NCI-H2171 treated with DMSO at 0.1 percent for 48 hours (cell line): ENCODE data around the gene ZMIZ1.

Experiments
- DNase-seq: peaks from one replicate; lab custom pipeline; 2025; lab: John Stamatoyannopoulos, UW

Gene ZMIZ1

DNA sequence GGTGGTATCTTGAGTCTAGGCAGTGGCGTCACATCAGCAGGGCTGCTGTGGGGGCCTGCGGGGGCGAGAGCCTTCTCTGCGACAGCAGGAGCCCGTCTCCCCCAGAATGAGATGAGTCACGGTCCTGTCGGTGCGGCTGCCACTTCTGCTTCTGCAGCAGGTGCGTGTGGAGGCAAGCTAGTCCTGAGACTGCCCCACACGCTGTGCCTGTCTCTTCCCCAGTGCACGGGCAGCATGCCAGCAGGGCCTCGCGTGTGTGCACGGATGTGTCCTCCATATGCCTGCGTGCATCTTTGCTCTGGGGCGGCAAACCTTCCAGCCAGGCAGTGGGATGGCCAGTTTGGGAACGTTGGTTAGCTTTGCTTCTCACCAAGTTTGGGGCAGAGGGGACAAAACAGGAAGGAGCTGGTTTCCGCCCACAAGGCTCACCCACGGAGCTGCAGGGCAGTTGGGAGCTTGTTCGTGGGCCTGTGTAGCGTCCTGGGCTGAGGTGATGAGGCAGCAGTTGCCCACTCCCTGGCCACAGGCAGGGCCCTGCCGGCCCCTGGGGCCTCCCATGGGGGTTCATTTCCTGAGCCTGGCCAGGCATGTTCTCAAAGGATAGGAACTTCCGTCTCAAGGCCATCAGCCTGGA is 217.7 kb downstream of the ZMIZ1 start:
- peak; percentile 80 for DNase-seq

DNA sequence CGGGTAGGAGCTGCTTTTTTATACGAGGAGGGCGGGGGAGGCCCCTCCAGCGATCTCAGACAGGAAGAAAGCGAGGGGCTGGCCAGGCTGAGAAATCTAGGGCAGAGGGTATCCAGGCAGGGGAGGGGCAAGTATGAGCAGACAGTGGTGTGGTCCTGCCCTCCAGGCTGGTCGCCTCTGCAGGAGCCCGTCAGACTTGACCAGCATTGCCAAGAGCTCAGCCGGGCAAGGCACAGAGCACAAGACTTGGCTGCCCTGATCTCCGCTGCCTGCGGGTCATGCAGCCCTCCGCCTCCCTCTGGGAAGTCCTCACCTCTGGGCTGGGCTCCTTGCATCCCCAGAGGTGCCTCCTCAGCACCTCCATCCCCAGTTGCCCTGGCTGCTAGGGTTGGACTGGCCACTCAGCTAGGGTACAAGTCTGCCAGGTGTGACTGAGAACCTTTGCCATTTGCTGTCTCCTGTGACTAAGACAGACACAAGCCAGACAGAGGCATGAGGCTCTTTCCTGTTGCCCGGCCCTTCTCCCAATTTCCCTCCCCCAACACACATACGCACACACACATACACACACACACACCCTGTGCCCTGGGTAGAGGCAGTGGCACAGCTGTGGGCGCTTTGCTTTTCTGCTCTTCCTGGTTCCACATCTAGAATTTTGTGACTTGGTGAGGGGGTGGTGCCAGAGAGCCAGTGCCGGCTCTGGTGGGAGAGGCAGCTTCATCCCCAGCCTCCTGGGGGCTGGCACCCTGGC is 219.4 kb downstream of the ZMIZ1 start:
- DNase-seq, result no peak

DNA sequence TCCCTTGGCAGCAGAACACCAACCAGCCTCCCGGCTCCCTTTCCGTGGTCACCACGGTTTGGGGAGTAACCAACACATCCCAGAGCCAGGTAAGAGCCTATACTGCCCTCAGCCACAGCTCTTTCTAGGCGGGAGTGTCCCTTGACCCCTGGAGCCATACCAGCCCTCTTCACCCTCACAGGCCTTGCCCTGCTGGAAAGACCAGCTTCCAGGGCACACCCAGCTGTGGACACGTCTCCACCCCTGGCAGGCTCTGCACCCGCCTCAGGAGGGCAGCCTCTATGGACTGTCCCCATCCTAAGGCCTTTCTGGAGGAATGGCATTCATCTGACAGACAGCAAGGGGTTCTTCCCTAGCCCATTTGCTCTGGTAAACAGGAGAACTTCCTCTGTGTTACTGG is 221.0 kb downstream of the ZMIZ1 start:
- DNase-seq, result no peak

DNA sequence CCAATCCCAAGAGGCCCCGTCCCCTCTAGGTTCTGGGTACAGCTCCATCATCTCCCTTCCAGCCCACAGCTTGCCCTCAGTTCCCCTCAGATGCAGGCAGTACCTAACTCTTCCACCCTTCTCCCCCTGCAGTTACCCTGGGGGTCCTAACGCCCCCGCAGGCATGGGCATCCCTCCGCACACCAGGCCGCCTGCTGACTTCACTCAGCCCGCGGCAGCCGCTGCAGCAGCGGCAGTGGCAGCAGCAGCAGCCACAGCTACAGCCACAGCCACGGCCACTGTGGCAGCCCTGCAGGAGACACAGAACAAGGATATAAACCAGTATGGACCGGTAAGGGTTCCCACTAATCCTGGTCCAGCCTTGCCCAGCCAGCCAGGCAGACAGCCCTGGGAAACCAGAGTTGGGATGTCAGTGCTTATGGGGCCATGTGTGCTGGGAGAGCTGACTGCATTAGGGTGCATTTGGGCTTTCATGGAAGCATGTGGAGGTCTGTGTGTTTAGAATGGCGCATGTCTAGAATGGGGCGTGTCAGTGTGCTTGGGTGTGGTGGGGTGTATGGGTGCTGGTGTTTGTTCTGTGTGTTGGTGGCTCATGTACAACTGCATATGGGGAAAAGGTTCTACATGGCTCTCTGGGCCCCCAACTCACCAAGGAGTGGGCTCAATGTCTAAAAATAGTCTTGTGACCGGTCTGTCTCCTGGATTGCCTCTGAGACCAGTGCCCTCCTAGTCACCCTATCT is 223.4 kb downstream of the ZMIZ1 start:
- DNase-seq, result no peak

DNA sequence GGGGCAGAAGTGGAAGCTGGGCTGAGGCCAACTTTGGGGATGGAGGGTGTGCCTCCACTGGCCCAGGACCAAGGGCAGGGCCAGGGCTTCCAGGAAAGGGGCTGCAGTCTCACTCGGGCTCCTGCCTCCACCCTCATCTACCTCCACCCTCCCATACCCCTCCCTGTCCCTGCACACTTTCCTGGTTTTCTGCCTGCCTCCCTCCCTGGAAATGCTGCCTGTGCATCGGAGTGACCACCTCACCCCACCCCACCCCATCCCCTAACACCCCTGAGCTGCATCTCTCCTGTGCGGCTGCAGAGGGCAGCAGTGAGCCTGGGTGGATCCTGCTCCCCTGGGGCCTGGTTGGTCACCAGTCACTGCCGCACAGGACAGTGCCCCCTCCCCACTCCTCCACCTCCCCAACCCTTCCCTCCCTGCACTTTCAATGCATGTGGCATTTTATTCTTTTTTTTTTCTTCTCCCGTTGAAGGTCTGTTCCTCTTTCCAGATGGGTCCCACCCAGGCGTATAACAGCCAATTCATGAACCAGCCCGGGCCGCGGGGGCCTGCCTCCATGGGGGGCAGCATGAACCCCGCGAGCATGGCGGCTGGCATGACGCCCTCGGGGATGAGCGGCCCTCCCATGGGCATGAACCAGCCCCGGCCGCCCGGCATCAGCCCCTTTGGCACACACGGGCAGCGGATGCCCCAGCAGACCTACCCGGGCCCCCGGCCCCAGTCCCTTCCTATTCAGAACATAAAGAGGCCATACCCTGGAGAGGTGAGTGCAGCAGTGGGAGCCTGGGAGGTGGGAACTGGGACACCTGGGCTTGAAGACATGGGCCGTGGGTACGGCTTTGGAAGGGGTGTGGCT is 224.4 kb downstream of the ZMIZ1 start:
- no peak for DNase-seq

DNA sequence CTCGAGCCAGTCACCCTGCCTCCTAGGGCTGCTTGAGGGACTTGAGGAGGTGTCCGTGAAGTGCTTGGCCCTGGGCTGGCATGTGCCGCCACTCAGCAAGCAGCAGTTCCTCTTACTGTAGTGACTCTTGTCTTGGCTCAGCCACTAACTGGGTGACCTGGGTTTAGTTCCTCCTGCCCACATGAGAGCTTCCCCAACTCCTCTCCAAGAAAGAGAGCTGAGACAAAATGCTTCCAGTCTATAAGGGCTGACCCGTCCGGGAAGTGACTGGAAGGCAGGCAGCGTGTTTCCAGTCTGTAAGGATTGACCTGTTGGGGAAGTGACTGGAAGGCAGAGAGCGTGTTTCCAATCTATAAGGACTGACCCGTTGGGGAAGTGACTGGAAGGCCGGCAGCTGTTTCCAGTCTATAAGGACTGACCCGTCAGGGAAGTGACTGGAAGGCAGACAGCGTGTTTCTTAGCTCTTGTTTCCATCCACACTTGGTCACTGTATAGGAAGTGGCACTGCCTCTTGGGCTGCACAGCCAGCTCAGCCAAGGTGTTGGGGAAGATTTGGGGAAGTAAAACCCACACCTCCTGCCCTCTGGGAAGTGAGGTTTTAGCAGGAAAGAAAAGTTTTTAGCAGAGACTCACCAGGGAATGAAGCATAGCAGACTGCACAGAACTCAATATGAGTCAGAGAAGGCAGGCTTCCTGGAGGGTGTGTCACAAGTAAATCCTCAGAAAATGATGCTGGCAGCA is 225.2 kb downstream of the ZMIZ1 start:
- DNase-seq, result no peak

DNA sequence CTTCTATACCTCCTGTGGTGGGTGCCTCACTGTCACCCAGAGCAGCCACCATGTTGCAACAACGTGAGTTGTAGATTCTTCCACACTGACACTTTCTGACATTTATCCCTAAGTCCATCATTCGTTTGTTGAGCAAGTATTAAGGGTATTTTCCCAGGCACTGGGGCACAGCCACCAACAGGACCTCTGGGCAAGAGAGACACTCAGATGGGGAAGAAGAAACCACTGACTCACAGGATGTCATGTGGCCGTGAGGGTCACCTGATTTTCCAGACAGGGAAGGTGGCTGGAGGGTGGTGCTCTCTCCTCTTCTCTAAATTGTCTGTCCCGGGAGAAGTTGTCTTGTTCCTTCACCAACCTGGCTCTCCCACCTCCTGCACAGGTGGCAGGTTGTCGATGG is 226.8 kb downstream of the ZMIZ1 start:
- no peak for DNase-seq

DNA sequence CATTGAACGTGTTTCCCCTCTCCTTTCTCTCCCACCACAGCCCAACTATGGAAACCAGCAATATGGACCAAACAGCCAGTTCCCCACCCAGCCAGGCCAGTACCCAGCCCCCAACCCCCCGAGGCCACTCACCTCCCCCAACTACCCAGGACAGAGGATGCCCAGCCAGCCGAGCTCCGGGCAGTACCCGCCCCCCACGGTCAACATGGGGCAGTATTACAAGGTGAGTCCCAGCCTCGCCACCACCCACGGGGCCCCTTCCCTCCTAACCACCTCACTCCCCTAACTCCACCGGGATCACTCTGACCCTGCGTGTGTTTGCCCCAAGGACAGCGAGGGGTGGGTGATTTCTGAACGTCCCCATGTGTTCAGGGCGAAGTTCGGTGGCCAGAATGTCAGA is 227.7 kb downstream of the ZMIZ1 start:
- no peak for DNase-seq

DNA sequence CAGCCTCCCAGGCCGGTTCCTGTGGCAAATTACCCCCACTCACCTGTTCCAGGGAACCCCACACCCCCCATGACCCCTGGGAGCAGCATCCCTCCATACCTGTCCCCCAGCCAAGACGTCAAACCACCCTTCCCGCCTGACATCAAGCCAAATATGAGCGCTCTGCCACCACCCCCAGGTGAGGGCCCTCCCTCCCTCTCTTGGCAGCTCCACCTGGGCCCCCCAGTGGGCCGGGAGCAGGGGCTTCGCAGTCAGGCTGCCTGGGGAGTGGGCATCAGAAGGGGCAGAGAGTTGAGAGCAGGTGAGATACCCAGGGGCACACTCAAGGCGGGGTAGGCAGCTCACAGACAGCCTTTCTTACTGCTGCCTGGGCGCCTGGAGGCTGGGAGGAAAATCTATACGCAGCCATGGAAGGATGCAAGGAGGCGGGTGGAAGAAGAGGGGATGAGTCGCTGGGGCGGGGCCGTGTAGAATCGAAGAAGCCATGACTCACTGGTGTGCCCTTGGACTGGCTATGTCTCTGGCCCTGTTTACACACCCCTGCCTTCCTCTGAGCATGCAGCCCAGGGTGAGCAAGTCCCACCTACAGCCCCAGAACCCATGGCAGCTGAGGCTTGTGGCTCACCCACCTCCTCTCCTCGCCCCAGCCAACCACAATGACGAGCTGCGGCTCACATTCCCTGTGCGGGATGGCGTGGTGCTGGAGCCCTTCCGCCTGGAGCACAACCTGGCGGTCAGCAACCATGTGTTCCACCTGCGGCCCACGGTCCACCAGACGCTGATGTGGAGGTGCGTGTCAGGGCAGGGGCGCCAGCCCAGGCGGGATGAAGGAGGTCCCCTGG is 229.9 kb downstream of the ZMIZ1 start:
- DNase-seq, result no peak

DNA sequence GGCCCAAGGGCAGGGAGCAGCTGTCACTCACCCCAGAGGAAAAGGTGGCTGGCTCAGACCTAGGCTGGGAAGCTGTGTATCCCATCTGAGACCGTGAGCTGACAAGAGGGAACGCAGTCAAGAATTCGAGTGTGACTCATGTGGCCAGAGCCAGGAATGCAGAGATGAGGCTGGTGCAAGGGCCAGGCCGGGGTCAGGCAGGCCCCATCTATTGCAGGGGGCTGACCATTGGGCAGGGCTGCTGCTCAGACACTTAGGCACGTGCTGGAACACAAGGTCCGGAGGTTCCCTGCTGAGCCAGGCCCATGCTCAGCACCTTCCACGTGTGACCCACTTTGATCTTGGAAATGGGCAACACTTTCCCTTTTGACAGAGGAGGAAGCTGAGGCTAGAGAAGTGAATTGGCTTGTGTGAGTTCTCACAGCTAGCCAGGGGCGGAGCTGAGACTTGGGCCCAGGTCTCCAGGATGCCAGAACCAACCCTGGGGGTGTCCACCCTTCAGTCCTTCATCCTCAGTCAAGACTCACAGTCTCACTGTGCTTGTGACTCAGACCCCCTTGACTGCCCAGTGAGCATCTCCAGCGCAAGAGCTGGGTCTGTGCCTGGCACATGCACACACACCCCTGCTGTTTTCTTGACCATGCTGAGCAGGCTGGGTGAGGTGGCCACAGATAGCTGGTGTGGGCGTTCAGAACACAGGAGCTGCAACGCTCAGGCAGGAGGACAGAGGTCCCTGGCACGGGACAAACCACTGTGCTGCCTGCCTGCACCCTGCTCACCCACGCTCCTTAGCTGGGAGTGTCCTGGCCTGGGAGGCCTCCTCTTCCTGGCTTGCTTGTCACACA is 230.9 kb downstream of the ZMIZ1 start:
- DNase-seq, result no peak

DNA sequence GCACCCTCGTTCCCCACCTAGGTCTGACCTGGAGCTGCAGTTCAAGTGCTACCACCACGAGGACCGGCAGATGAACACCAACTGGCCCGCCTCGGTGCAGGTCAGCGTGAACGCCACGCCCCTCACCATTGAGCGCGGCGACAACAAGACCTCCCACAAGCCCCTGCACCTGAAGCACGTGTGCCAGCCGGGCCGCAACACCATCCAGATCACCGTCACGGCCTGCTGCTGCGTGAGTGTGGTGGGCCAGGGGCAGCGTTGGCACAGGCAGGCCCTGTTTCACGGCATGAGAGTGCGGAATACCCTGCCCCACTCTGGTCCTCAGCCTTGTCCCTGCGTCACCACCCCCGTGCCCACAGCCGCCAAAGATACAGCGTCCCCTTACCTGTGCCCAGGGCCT is 231.9 kb downstream of the ZMIZ1 start:
- DNase-seq, result no peak

DNA sequence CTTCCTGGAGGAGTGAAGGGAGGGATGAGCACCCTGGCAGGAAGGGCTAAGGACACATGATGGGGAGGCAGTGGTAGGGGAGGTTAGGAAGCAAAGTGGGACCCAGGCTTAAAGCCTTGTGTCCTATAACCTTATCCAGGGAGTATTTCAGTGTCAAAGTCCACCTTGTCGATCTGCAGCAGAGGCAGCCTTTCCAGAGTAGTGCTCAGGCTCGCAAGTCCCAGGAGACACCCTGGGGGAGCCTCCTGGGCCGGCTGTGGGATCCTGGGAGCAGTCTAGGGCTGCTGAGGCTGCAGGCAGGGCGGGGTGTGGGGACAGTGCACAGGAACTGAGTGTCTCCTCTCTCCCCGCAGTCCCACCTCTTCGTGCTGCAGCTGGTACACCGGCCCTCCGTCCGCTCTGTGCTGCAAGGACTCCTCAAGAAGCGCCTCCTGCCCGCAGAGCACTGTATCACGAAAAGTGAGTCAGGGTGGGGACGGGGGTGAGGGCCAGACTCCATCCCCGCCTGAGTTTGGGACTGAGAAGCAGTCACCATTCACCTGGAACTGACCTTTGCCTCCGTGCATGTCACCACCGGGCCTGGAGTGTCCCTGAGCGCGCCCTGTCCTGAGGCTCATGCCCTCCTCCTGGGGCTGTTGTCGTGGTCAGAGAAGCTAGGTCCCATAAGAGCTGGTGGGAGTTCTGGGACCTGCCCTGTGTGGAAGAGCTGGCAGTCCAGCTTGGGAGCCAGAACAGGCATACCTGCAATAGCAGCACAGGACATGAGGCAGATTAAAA is 233.2 kb downstream of the ZMIZ1 start:
- no peak for DNase-seq

DNA sequence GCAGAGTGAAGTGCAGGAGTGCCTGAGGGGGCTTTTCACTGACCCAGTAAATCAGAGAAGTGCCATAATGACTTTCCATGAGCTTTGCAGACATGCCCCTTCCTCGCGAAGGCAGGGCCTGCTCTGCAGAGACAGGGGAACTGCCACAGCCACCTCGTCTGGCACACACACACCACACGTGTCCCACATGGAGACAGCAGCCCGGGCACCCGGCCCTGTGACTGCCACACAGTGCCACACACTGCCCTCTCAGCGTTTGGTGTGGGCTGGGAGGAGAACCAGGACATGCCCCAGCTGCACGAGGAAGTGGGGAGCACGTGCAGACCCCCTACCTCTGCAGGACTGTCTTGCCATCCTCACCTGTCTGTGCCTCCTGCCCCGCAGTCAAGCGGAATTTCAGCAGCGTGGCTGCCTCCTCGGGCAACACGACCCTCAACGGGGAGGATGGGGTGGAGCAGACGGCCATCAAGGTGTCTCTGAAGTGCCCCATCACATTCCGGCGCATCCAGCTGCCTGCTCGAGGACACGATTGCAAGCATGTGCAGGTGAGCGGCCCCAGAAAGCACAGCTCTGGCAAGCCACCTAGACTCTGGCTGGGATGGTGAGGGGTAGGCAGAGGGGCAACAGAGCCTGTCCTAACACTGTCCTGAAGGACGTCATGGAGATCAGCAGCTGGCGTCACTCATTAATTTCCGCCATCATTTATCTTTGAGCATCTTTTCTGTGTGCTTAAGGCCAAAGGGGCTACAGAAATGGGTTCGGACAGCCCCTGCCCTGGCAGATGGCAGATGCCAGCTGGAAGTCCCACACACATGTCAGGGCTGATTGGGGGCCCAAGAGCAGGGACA is 235.1 kb downstream of the ZMIZ1 start:
- no peak for DNase-seq

DNA sequence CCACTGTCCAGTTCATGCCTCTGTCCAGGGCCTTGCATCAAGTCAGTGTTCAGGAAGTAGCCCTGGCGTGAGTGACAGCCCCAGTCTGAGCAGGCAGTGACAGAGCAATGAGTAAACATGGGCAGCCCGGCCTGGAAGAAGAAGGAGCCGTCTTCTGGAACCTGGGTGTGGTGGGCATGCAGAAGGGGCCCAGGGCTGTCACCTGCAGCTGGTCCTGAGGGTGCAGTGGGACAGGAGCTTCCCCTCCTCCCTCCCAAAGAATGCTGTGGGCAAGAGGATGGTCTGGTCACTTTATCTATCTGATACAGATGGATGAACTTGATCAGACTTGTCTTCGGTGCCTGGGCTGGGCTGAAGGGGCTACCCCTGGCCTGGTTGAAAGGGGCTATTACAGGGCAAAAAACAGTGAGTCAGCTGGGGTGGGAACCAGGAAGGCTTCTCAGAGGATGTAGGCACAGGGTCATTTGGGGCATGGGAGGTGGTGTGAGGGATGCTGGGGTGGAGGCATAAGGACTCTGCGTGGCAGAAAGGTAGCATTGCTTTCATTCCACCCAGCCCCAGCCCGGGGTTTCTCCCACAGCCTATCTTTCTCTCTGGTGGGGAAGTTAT is 235.8 kb downstream of the ZMIZ1 start:
- no peak for DNase-seq

DNA sequence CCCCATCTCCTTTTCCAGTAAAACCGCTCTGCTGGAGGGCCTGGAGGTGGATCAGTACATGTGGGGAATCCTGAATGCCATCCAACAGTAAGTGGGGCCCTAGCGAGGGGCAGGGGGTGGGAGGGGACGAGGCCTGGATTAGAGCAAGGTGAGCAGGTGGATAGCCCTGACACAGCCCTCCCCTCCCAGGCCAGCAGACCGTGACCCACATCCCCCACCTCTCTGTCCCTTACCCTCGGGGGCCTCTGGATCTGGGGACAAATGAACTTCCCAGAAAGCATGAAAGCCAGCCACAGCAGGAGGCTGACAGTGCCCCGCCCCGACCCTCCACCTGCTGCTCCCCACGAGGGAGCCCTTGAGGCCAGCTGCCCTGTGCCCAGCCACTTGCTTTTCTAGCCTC is 236.7 kb downstream of the ZMIZ1 start:
- no peak for DNase-seq

DNA sequence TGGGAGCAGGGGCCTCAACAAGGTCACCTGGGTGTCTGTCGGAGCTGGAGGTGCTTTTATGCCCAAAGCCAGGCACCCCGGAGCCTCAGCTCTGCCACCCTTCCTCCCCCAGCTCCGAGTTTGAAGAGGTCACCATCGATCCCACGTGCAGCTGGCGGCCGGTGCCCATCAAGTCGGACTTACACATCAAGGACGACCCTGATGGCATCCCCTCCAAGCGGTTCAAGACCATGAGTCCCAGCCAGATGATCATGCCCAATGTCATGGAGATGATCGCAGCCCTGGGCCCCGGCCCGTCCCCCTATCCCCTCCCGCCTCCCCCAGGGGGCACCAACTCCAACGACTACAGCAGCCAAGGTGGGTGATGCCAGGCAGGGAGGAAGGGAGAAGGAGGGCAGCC is 237.2 kb downstream of the ZMIZ1 start:
- no peak for DNase-seq

DNA sequence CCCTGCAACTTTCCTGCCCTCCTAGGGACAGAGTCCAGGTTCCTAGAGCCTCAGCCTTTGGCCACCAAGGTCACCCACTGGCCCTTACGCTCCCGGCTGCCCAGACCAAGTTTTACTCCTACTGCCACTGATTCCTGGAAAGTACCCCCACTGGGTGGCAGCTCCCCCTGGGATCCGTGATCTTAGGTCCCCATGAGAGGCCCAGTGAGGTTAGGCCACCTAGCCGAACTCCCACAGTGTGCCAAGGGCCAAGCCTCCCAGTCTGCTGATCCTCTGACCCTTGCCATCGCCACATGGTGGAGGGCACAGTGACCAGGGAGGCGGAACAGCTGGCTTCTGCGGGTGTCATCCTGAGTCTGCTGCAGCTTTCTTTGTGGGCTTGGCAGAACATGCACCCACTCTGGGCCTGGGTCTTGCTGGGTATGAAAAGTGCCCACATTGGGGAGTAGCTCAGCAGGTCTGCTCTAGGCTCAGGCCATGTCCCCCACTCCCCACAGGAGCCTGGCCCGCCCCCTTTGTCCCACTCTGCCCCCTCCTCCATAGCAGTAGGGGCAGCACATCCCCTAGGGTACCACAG is 238.0 kb downstream of the ZMIZ1 start:
- no peak for DNase-seq
